ENCODE measurements around the gene NAT10.

The NAT10 gene

DNA sequence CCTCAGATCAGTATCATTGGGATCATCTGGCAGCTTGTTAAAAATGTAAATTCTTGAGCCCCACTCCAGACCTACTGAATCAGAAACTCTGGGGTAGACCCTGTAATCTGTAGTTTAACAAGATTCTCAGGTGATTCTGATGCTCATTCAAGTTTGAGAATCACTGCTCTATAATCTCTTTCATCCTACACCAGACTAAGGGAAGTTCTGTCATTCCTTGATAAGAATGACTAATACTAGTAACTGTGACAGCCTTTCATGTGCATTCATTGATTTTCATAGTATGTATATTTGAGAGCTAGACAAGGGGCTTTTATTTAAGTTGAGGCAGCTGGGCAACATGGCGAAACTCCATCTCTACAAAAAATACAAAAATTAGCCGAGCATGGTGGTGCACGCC is 30.0 kb downstream of the NAT10 start:
- H3K27ac ChIP-seq (ENCODE audit: low read depth, low read length, severe bottlenecking), result no peak overlapping the region
- H3K4me1 ChIP-seq (ENCODE audit: control insufficient read depth, insufficient read depth, low read length, poor library complexity, severe bottlenecking), result no peaks in the 10 kb centered on the region
- no peak overlapping the region for H3K4me3 ChIP-seq (ENCODE audit: extremely low read depth, insufficient read depth, low read length, poor library complexity, severe bottlenecking)
- H3K9me3 ChIP-seq (ENCODE audit: control insufficient read depth, low read length), result no peaks in the 10 kb centered on the region
- WGBS, 2 experiments (ENCODE audit: insufficient coverage in 2 of 2), result 67 to 100% methylated on average over 1 to 2 of the region's 3 CpGs
- peaks cover 91% of the 10 kb centered on the region for H3K36me3 ChIP-seq (ENCODE audit: control insufficient read depth, insufficient read depth, low read length)

DNA sequence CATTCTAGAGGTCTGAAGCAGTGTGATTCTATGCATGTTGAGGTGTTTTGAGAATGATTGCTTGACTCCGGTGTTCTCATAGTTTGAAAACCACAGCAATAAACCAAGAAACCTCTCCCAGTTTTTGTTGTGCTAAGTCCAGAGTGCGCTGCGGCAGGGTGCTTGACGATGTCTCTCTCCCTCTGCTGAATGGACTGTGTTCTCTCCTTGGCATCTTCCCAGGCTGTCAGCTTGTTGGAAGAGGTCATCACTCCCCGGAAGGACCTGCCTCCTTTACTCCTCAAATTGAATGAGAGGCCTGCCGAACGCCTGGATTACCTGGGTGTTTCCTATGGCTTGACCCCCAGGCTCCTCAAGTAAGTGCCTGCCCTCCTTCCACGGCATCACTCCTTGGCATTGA is 31.0 kb downstream of the NAT10 start:
- 95 to 99% methylated on average over 4 to 6 of the region's 8 CpGs for WGBS, 2 experiments (ENCODE audit: insufficient coverage in 2 of 2)
- Histone ChIP-seq H3K4me3 (ENCODE audit: extremely low read depth, insufficient read depth, low read length, poor library complexity, severe bottlenecking) (no peak overlapping the region), H3K36me3 (ENCODE audit: control insufficient read depth, insufficient read depth, low read length) (peaks cover 91% of the 10 kb centered on the region), H3K9me3 (ENCODE audit: control insufficient read depth, low read length) (no peaks in the 10 kb centered on the region), H3K4me1 (ENCODE audit: control insufficient read depth, insufficient read depth, low read length, poor library complexity, severe bottlenecking) (no peaks in the 10 kb centered on the region), H3K27ac (ENCODE audit: low read depth, low read length, severe bottlenecking) (no peak overlapping the region)

DNA sequence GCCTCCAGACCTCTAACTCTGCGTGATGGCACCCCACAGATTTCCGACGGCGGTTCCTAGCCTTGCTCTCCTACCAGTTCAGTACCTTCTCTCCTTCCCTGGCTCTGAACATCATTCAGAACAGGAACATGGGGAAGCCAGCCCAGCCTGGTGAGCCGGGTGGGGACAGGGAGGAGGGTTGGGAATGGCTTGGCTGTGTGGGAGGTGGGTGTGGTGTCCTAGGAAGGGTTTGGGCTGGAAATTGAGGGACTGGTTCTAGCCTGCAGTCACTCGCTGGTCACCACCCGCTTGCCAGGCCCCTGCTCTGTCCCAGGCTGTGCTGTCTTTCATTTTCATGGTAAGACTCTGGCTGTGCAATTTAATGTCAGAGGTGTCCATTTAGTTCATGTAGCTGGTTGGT is 33.9 kb downstream of the NAT10 start:
- Histone ChIP-seq H3K27ac (ENCODE audit: low read depth, low read length, severe bottlenecking) (no peak overlapping the region), H3K4me3 (ENCODE audit: extremely low read depth, insufficient read depth, low read length, poor library complexity, severe bottlenecking) (no peak overlapping the region), H3K36me3 (ENCODE audit: control insufficient read depth, insufficient read depth, low read length) (peaks cover 95% of the 10 kb centered on the region), H3K9me3 (ENCODE audit: control insufficient read depth, low read length) (no peaks in the 10 kb centered on the region), H3K4me1 (ENCODE audit: control insufficient read depth, insufficient read depth, low read length, poor library complexity, severe bottlenecking) (peaks cover 4% of the 10 kb centered on the region)
- WGBS, 2 experiments (ENCODE audit: insufficient coverage in 2 of 2), result 95 to 96% methylated on average over 4 to 5 of the region's 7 CpGs

DNA sequence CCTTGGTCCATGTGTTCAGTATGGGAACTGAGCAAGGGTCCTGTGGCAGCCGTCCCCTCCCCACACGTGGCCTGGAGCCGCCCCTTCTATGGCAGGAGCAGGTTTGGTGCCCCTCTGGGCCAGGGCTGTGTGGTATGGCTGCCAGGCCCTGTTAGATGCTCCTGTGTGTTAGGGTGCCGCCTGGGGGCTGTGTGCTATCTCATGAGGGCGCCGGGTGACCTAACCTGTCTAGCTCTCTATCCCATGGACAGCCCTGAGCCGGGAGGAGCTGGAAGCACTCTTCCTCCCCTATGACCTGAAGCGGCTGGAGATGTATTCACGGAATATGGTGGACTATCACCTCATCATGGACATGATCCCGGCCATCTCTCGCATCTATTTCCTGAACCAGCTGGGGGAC is 34.7 kb downstream of the NAT10 start:
- H3K4me1 ChIP-seq (ENCODE audit: control insufficient read depth, insufficient read depth, low read length, poor library complexity, severe bottlenecking), result peaks cover 4% of the 10 kb centered on the region
- WGBS, 2 experiments (ENCODE audit: insufficient coverage in 2 of 2), result 94 to 98% methylated on average over 9 to 10 of the region's 11 CpGs
- no peaks in the 10 kb centered on the region for H3K9me3 ChIP-seq (ENCODE audit: control insufficient read depth, low read length)
- H3K36me3 ChIP-seq (ENCODE audit: control insufficient read depth, insufficient read depth, low read length), result peaks cover 95% of the 10 kb centered on the region
- H3K27ac ChIP-seq (ENCODE audit: low read depth, low read length, severe bottlenecking), result no peak overlapping the region
- no peak overlapping the region for H3K4me3 ChIP-seq (ENCODE audit: extremely low read depth, insufficient read depth, low read length, poor library complexity, severe bottlenecking)

DNA sequence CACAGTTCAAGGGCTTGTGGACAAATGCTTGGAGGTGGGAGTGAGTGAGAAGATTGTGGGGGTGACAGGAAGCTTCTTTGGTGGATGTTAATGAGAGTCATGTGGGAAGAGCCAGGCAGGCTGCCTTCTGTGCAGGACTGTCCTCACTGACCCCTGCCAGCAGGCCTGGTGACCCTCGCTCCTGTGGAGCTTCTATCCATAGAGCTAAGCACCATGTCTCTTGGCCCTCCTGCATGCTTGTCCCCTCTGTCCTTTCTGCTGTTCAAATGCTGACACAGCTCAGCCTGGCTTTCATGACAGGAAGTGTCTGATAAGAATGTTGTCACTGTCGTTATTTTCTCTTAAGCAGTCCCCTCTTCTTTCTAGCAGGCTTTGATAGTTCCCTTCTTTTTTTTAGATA is 37.6 kb downstream of the NAT10 start:
- peaks cover 4% of the 10 kb centered on the region for H3K4me1 ChIP-seq (ENCODE audit: control insufficient read depth, insufficient read depth, low read length, poor library complexity, severe bottlenecking)
- peak overlapping the region; percentile 1 for H3K27ac ChIP-seq (ENCODE audit: low read depth, low read length, severe bottlenecking)
- H3K36me3 ChIP-seq (ENCODE audit: control insufficient read depth, insufficient read depth, low read length), result peaks cover 95% of the 10 kb centered on the region
- H3K9me3 ChIP-seq (ENCODE audit: control insufficient read depth, low read length), result no peaks in the 10 kb centered on the region
- WGBS, 2 experiments (ENCODE audit: insufficient coverage in 2 of 2), result 86 to 100% methylated on average over 1 of the region's 2 CpGs
- no peak overlapping the region for H3K4me3 ChIP-seq (ENCODE audit: extremely low read depth, insufficient read depth, low read length, poor library complexity, severe bottlenecking)

DNA sequence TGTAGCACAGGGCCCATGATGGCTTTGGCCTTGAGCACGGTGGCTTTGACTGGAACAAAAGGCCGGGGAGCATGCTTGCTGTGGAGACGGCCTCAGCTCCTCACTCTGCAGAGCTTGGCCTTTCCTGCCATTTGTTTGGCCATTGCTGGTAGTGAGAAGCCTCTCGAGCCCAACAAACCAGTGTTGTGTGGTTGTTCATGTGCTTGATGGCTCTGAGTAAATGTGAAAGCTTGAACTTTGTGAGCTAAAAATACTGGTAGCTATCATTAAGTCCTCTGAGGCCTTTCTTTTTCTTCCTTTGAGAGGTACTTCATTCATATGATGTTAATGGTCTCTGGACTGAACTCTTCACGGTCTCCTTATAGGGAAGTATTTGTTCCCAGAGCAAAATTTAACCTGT is 39.6 kb downstream of the NAT10 start:
- Histone ChIP-seq H3K36me3 (ENCODE audit: control insufficient read depth, insufficient read depth, low read length) (peaks cover 95% of the 10 kb centered on the region), H3K4me1 (ENCODE audit: control insufficient read depth, insufficient read depth, low read length, poor library complexity, severe bottlenecking) (peaks cover 12% of the 10 kb centered on the region), H3K4me3 (ENCODE audit: extremely low read depth, insufficient read depth, low read length, poor library complexity, severe bottlenecking) (no peak overlapping the region), H3K9me3 (ENCODE audit: control insufficient read depth, low read length) (no peaks in the 10 kb centered on the region), H3K27ac (ENCODE audit: low read depth, low read length, severe bottlenecking) (no peak overlapping the region)
- WGBS, 2 experiments (ENCODE audit: insufficient coverage in 2 of 2), result 98% methylated on average over 5 of the region's 5 CpGs

DNA sequence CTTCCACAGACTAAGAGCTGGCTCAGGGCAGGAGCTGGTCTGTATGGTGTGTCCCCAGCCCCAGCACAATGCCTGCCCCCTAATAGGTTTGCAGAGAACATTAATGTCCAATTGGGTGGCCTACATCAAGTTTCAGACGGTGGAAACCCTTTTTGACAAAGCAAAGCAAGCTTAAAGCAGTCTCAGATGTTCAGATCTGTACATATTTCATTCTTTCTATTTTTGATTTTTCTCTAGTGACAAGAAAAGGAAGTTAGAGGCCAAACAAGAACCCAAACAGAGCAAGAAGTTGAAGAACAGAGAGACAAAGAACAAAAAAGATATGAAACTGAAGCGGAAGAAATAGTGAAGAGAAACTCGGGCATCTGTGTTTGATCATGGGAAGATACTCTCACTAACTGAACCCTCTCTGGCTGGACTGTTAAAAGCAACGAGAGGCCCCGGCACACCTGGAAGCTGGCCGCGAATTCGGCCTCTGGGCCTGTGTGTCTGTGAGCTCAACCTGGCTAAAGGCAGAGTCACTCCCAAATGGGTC is 40.5 kb downstream of the NAT10 start:
- Histone ChIP-seq H3K27ac (ENCODE audit: low read depth, low read length, severe bottlenecking) (no peak overlapping the region), H3K4me3 (ENCODE audit: extremely low read depth, insufficient read depth, low read length, poor library complexity, severe bottlenecking) (no peak overlapping the region), H3K9me3 (ENCODE audit: control insufficient read depth, low read length) (no peaks in the 10 kb centered on the region), H3K4me1 (ENCODE audit: control insufficient read depth, insufficient read depth, low read length, poor library complexity, severe bottlenecking) (peaks cover 12% of the 10 kb centered on the region), H3K36me3 (ENCODE audit: control insufficient read depth, insufficient read depth, low read length) (peaks cover 93% of the 10 kb centered on the region)
- 94 to 99% methylated on average over 7 to 8 of the region's 8 CpGs for WGBS, 2 experiments (ENCODE audit: insufficient coverage in 2 of 2)

DNA sequence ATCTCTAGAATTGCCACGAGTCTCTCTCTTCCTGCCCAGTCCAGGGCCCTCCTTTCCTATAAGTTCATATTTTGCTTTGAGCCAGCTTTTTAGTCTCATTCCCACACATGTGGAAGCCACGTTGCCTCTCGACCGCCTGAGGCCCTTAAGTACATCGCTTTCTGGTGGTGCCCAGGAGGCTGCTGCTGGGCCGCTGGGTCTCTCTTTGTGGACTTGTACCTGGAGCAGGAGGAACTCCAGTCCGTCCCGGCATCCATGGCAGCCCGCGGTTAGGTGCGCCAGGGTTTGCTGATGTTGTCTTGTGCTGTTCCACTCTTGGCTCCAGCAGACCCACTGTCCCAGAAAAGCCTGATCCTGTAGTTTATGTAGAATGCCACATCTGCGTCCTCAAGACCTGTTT is 41.0 kb downstream of the NAT10 start:
- peaks cover 12% of the 10 kb centered on the region for H3K4me1 ChIP-seq (ENCODE audit: control insufficient read depth, insufficient read depth, low read length, poor library complexity, severe bottlenecking)
- H3K27ac ChIP-seq (ENCODE audit: low read depth, low read length, severe bottlenecking), result no peak overlapping the region
- peaks cover 92% of the 10 kb centered on the region for H3K36me3 ChIP-seq (ENCODE audit: control insufficient read depth, insufficient read depth, low read length)
- 97 to 99% methylated on average over 9 to 10 of the region's 12 CpGs for WGBS, 2 experiments (ENCODE audit: insufficient coverage in 2 of 2)
- no peaks in the 10 kb centered on the region for H3K9me3 ChIP-seq (ENCODE audit: control insufficient read depth, low read length)
- H3K4me3 ChIP-seq (ENCODE audit: extremely low read depth, insufficient read depth, low read length, poor library complexity, severe bottlenecking), result no peak overlapping the region

DNA sequence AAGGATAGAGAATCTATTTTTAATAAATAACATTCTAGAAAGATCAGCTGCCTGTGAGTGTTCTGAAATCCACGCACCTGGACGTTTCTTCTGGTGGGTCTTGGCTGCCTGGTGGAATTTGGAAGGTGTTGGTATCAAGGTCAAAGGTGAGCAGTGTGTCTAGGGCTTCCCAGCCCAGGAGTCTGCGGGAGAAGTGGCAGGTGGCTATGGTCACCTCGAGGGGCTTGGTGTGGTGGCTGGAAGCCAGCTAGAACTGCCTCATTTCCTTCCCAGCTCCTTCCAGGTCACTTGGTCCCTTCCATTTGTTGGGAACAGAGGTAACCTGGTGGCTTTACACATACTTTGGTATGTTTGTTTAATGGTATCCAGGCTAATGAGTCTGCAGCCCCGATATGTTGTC is 41.4 kb downstream of the NAT10 start:
- WGBS, 2 experiments (ENCODE audit: insufficient coverage in 2 of 2), result 76 to 100% methylated on average over 1 to 4 of the region's 5 CpGs
- H3K9me3 ChIP-seq (ENCODE audit: control insufficient read depth, low read length), result no peaks in the 10 kb centered on the region
- peaks cover 12% of the 10 kb centered on the region for H3K4me1 ChIP-seq (ENCODE audit: control insufficient read depth, insufficient read depth, low read length, poor library complexity, severe bottlenecking)
- no peak overlapping the region for H3K4me3 ChIP-seq (ENCODE audit: extremely low read depth, insufficient read depth, low read length, poor library complexity, severe bottlenecking)
- H3K36me3 ChIP-seq (ENCODE audit: control insufficient read depth, insufficient read depth, low read length), result peaks cover 87% of the 10 kb centered on the region
- H3K27ac ChIP-seq (ENCODE audit: low read depth, low read length, severe bottlenecking), result no peak overlapping the region

DNA sequence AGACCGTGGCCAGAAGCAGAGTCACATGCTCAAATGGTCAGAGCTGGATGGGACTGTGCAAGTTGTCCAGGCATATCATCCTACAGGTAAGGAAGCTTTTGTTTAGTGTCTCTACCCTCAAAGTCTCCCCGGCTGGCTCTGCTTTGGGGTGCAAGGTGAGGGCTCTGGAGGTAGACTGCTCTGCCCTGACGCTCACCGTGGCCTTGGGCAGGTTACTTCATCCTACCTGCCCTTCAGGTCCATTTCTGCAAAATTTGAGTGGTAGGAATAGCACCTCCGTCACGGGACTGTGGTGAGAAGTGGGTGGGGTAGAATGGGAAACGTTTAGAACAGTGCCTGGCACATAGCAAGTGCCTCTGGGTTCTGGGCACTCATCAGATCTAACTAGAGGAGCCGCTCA is 42.2 kb downstream of the NAT10 start:
- peaks cover 86% of the 10 kb centered on the region for H3K36me3 ChIP-seq (ENCODE audit: control insufficient read depth, insufficient read depth, low read length)
- H3K27ac ChIP-seq (ENCODE audit: low read depth, low read length, severe bottlenecking), result no peak overlapping the region
- no peak overlapping the region for H3K4me3 ChIP-seq (ENCODE audit: extremely low read depth, insufficient read depth, low read length, poor library complexity, severe bottlenecking)
- WGBS, 2 experiments (ENCODE audit: insufficient coverage in 2 of 2), result 93% methylated on average over 5 to 6 of the region's 8 CpGs
- peaks cover 10% of the 10 kb centered on the region for H3K4me1 ChIP-seq (ENCODE audit: control insufficient read depth, insufficient read depth, low read length, poor library complexity, severe bottlenecking)
- no peaks in the 10 kb centered on the region for H3K9me3 ChIP-seq (ENCODE audit: control insufficient read depth, low read length)

DNA sequence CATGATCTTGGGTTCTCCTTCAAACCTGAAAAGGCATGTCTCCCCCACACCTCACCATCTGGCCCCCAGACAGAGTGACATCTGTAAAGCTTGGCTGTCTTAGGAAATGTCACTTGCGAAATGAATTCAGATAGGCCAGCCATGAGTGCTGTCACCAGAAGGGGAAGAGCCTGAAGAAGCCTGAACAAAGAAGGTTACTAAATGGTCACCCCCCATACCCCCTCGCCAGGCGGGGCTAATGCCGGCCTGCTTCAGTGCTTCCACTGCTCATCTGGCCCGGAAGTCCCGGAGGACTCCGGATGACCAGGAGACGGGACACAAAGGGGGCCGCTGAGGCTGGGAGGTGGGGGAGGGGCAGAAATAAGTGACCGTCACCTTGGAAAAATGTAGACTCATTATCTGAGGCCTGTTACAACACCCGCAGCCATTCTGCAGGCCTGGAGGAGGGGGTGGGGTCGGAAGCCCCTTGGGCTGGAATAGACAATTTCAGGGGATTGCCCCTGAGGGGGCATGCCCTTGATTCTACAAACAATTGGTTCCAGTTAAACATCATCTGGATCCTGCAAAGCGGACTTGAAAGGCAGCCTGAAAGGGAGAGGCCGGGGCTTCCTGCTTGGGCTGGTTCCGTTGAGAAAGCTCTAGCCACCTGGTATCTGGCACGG is 43.2 kb downstream of the NAT10 start:
- H3K27ac ChIP-seq (ENCODE audit: low read depth, low read length, severe bottlenecking), result peak overlapping the region; percentile 75

More for the DNA sequence above, 43.2 kb downstream of the NAT10 start:
- H3K4me1 ChIP-seq (ENCODE audit: control insufficient read depth, insufficient read depth, low read length, poor library complexity, severe bottlenecking), result peaks cover 8% of the 10 kb centered on the region
- peaks cover 85% of the 10 kb centered on the region for H3K36me3 ChIP-seq (ENCODE audit: control insufficient read depth, insufficient read depth, low read length)
- H3K9me3 ChIP-seq (ENCODE audit: control insufficient read depth, low read length), result no peaks in the 10 kb centered on the region
- 86 to 87% methylated on average over 7 to 13 of the region's 16 CpGs for WGBS, 2 experiments (ENCODE audit: insufficient coverage in 2 of 2)
- no peak overlapping the region for H3K4me3 ChIP-seq (ENCODE audit: extremely low read depth, insufficient read depth, low read length, poor library complexity, severe bottlenecking)

Data from mesodermal cell (in vitro differentiated cells).